ENCODE results near the gene ITPR2. TPM values are rescaled to one million over a fixed set of nuclear protein-coding genes. Genes with fewer than 3 reads are reported as not detected.

The ITPR2 gene
- total and polyA plus RNA-seq, 2 of the 13 experiments (the other 11 are each of a cell fraction or from before 2014, with no cell fraction given) = 31.9 to 81.9 TPM

DNA sequence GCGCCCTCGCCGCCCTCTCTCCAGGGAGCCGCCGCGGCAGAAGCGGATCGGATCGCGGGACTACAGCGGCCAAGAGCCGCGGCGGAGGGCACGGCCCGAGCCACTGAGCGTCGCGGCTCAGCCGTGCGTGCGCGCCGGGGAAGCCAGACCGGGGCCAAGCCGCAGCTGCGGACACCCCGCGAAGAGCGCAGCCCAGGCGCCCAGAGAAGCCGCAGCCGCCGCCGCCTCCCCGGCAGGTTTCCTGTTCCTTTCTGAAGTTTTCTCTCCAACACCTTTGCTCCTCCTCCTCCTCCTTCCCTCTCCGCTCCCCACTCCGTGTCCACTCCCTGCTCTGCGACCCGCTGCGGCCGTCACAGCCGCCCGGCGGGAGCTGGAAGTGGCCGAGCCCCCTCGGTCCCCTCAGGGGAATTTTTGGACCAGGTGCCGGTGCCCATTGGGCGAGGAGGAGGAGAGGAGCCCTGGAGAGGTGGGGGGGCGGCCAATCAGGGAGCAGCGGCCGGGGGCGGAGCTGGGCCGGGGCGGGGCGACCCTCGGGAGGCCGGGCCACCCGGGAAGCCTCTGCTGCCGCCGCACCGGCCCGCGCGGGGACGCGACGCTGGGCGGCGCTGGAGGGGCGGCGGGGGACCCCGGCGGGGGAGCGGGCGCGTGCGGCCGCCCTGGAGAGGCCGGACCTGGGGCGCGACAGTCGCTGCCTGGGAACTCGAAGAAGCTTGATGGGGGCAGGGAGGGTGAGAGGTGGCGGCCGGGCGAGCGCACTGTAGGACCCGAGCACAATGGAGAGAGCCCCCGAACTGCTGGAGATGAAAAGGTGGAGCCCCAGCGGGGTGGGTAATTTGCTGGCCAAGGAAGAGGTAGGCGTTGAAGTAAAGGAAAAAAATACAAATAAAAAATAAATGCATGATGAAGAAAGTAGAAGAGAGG, at the start of gene ITPR2 (continued):
- TF ChIP-seq, protein P1, sequence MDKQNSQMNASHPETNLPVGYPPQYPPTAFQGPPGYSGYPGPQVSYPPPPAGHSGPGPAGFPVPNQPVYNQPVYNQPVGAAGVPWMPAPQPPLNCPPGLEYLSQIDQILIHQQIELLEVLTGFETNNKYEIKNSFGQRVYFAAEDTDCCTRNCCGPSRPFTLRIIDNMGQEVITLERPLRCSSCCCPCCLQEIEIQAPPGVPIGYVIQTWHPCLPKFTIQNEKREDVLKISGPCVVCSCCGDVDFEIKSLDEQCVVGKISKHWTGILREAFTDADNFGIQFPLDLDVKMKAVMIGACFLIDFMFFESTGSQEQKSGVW (CRISPR knock-in tag; IDR thresholded peaks at IDR 0.05; ENCODE audit: borderline replicate concordance) = no peak
- TF ChIP-seq ZBTB7A (CRISPR knock-in tag; IDR thresholded peaks at IDR 0.05) = no peak
- no peak for TF ChIP-seq XBP1 (CRISPR knock-in tag; IDR thresholded peaks at IDR 0.05)
- no peak for TF ChIP-seq CSRNP1 (CRISPR knock-in tag; IDR thresholded peaks at IDR 0.05)
- TF ChIP-seq HNF1B (CRISPR knock-in tag; IDR thresholded peaks at IDR 0.05) = peak; percentile 71; the same call in 1 of the 2 replicates
- no peak for TF ChIP-seq ELF3 (CRISPR knock-in tag; IDR thresholded peaks at IDR 0.05)
- no peak for TF ChIP-seq ZHX2 (IDR thresholded peaks at IDR 0.05; ENCODE audit: low read depth)
- TF ChIP-seq ZHX2 (CRISPR knock-in tag; IDR thresholded peaks at IDR 0.05; ENCODE audit: borderline replicate concordance) = no peak
- TF ChIP-seq ARID2 (CRISPR knock-in tag; IDR thresholded peaks at IDR 0.05; ENCODE audit: borderline replicate concordance) = no peak
- peak; percentile 17 for TF ChIP-seq STAG1 (CRISPR knock-in tag; IDR thresholded peaks at IDR 0.05)
- TF ChIP-seq AKAP8 (CRISPR knock-in tag; IDR thresholded peaks at IDR 0.05) = no peak
- TF ChIP-seq EEA1 (CRISPR knock-in tag; IDR thresholded peaks at IDR 0.05; ENCODE audit: borderline replicate concordance) = peak; percentile 17; the same call in 1 of the 2 replicates
- TF ChIP-seq PCBP1 (IDR thresholded peaks at IDR 0.05; ENCODE audit: borderline replicate concordance, low read depth, low read length) = 0 out of 2 replicates have a peak, but pooled peaks have one; percentile 75
- TF ChIP-seq BATF2 (CRISPR knock-in tag; IDR thresholded peaks at IDR 0.05) = no peak
